AG04450 (cell line): ENCODE results near the gene FXYD5. TPM values are rescaled to one million over a fixed set of nuclear protein-coding genes. Genes with fewer than 3 reads are reported as not detected.

Experiments
- CTCF ChIA-PET: fragments of 300-600, 350-600 bp; formaldehyde crosslinking; extraction: SDS; loops from one replicate; lab custom pipeline; 2022; ENCODE audit warnings: antibody characterized with exemption, inconsistent platforms; lab: Charles Lee
- POLR2A ChIA-PET: fragments of 350-600 bp; formaldehyde crosslinking; extraction: SDS; loops from one replicate; lab custom pipeline; 2021; ENCODE audit warnings: antibody characterized with exemption, inconsistent platforms; lab: Yijun Ruan, JAX
- DNase-seq: peaks from one replicate; pipeline ENCODE4 v3.0.0-alpha.2; 2011; ENCODE audit warnings: low read depth, low spot score
- H3K27ac ChIP-seq: one replicate; pipeline ENCODE4 v1.5.1; 2012; ENCODE audit warnings: low read depth, low read length, control low read depth
- H3K27me3 ChIP-seq: one replicate; pipeline ENCODE4 v1.6.0; 2012; ENCODE audit warnings: low read length; ENCODE audit not compliant: control insufficient read depth, insufficient read depth
- H3K4me3 ChIP-seq: 2 replicates; pipeline ENCODE4 v1.5.1; 2011; ENCODE audit warnings: mild to moderate bottlenecking, low read depth, low read length, control low read depth
- H3K9me3 ChIP-seq: 2 replicates; pipeline ENCODE4 v1.5.1; 2012; ENCODE audit warnings: low read length; ENCODE audit not compliant: control insufficient read depth, insufficient read depth
- CTCF ChIP-seq: IDR thresholded peaks from 2 replicates; pipeline ENCODE4 v1.5.1; 2011; ENCODE audit warnings: low read depth, low read length, control low read depth, inconsistent platforms
- polyA plus RNA-seq: library from polyadenylated mRNA; depleted of rRNA; stranded (reverse); fragments of >200 nt; gene quantifications from 2 replicates; pipeline ENCODE4 v1.2.3, GENCODE V29; 2011

The FXYD5 gene
- polyA plus RNA-seq, 1 experiment: 80.3 TPM

- Histone ChIP-seq H3K4me3 (no peak overlapping the region), H3K9me3 (peaks cover 41% of the 10 kb centered on the region), H3K27ac (no peak overlapping the region), H3K27me3 (no peaks in the 10 kb centered on the region)
- no peak for DNase-seq
- CTCF ChIA-PET: no interaction called here
- POLR2A ChIA-PET: no interaction called here
- TF ChIP-seq CTCF: no peak
Observed at GRCh38 chr19:35162471-35163326, 8.2 kb downstream of the FXYD5 start.

DNA sequence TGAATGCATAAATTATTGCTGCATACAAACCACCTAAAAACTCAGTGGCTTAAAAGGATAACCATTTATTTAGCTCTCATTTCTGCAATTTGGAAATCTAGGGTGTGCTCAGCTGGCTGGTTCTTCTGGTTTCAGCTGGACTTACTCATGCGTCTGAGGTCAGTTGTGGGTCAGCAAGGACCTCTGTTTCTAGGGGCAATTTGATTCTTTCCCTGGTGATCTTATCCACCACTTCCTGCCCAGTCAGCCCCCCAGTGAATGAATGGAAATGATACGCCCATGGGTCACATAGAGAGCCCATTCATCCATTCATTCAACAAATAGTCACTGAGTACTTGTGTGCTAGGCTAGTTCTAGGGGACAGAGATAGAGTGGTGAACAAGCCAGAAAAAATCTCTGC is 9.9 kb downstream of the FXYD5 start:
- no peak for TF ChIP-seq CTCF
- no peak for DNase-seq
- Histone ChIP-seq H3K27me3 (no peaks in the 10 kb centered on the region), H3K27ac (no peak overlapping the region), H3K9me3 (peaks cover 41% of the 10 kb centered on the region), H3K4me3 (no peak overlapping the region)
- ChIA-PET CTCF (no interaction called here), POLR2A (no interaction called here)

DNA sequence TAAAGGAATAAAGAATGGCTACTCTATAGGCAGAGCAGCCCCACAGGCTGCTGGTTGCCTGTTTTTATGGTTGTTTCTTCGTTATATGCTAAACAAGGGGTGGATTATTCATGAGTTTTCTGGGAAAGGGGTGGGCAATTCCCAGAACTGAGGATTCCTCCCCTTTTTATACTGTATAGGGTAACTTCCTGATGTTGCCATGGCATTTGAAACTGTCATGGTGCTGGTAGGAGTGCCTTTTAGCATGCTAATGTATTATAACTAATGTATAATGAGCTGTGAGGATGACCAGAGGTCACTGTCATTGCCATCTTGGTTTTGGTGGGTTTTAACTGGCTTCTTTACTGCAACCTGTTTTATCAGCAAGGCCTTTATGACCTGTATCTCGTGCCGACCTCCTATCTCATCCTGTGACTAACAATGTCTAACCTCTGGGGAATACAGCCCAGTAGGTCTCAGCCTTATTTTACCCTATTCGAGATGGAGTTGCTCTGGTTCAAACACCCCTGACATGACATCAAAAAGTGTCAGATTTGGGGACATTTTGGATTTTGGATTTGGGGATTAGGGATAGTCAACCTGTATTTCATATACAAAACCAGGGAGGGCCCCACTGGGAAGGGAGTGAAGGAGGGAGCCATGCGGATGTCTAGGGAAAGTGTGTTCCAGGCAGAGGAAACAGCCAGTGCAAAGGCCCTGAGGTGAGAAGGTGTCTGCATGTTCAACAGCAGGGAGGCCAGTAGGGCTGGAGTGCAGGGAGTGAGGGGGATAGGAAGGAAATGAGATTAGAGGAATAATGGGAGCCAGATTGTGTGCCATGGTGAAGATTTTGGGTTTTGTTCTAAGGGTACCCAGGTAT is 10.9 kb downstream of the FXYD5 start:
- H3K27me3 ChIP-seq: no peaks in the 10 kb centered on the region
- no peak overlapping the region for H3K27ac ChIP-seq
- no peak overlapping the region for H3K4me3 ChIP-seq
- H3K9me3 ChIP-seq: peaks cover 41% of the 10 kb centered on the region
- no peak for DNase-seq
- ChIA-PET CTCF (no interaction called here), POLR2A (no interaction called here)
- TF ChIP-seq CTCF: no peak

DNA sequence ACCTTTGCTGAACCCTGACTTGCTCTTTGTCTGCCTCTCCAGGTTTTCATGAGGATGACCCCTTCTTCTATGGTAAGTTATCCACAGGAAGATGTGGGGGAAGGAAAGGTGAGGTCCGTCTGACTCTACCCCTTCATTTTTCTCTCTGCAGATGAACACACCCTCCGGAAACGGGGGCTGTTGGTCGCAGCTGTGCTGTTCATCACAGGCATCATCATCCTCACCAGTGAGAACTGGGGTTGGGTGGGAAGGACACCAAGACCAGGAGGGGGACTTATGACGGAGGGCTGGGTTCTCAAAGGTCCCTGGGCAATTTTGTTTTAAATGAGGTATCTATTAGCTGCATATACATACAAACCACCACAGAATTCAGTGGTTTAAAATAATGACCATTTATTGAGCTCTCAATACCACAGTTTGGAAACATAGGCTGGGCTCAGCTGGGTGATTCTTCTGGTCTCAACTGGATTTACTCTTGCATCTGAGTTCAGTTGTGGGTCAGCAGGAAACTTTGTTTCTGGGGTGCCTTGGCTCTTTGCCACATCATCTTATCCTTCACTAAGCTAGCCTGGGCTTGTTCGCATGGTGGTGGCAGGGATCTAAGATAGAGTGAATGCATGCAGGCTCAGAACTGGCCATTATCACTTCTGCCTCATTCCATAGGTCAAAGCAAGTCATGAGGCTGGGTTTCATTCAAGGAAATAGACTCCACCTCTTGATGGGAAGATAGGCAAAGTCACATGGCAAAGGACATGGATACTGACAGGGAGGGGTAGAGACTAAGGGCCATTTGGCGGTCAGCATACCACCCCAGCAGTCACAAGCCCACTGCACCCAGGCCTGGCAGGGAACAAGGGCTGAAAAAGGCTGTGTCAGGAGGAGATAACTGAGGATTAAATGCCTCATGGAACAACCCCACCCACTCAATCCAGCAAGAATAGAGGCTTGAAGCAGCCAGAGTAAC is 11.8 kb downstream of the FXYD5 start:
- TF ChIP-seq CTCF: no peak
- H3K27ac ChIP-seq: no peak overlapping the region
- no peak overlapping the region for H3K4me3 ChIP-seq
- peaks cover 39% of the 10 kb centered on the region for H3K9me3 ChIP-seq
- ChIA-PET POLR2A (no interaction called here), CTCF (no interaction called here)
- no peak for DNase-seq
- no peaks in the 10 kb centered on the region for H3K27me3 ChIP-seq
